ENCODE data around the gene VKORC1L1.
"Not testable (repeated sequence)": the region's sequence is repeated elsewhere in the genome, so short reads cannot be mapped to it uniquely, and the experiment has no call there.

Gene VKORC1L1

GRCh38 chr7:65839846-65840245, 33.0 kb upstream of the VKORC1L1 start:
- Histone ChIP-seq H2AFZ (ENCODE audit: low read length) (no peak overlapping the region), H3K27ac (ENCODE audit: low read length) (no peak overlapping the region)

GRCh38 chr7:65840446-65840845, 32.4 kb upstream of the VKORC1L1 start:
- H4K20me1 ChIP-seq (ENCODE audit: insufficient read depth, low read length), result no peaks in the 10 kb centered on the region
- no peaks in the 10 kb centered on the region for H3F3A ChIP-seq (ENCODE audit: insufficient read depth, low read length)
- DNase-seq, result no peak
- TF ChIP-seq EZH2phosphoT487 (IDR thresholded peaks at IDR 0.05; ENCODE audit: low read length) (no peak), EZH2 (optimal IDR thresholded peaks at IDR 0.05; ENCODE audit: low read depth, low read length) (no peak), CTCF (IDR thresholded peaks at IDR 0.05; ENCODE audit: low read length) (no peak)
- no peaks in the 10 kb centered on the region for H3K4me1 ChIP-seq (ENCODE audit: low read length)
- no peak overlapping the region for H3K27ac ChIP-seq (ENCODE audit: low read length)
- H2AFZ ChIP-seq (ENCODE audit: low read length), result no peak overlapping the region
- no peaks in the 10 kb centered on the region for H3K36me3 ChIP-seq (replicated peaks; ENCODE audit: insufficient read depth, low read length)
- H3K79me2 ChIP-seq (ENCODE audit: low read length), result no peaks in the 10 kb centered on the region
- H3K4me3 ChIP-seq (ENCODE audit: low read length), result no peak overlapping the region
- H3K9ac ChIP-seq (ENCODE audit: low read length), result no peak overlapping the region
- H3K9me2 ChIP-seq (replicated peaks; ENCODE audit: insufficient read depth, low read length), result no peaks in the 10 kb centered on the region
- H3K9me3 ChIP-seq (replicated peaks; ENCODE audit: insufficient read depth, low read length), result no peaks in the 10 kb centered on the region
- no peaks in the 10 kb centered on the region for H3K27me3 ChIP-seq (replicated peaks; ENCODE audit: insufficient read depth, low read length)
- H3K4me2 ChIP-seq (ENCODE audit: low read depth, low read length), result no peak overlapping the region

More at GRCh38 chr7:65839846-65840245, 33.0 kb upstream of the VKORC1L1 start:
- Histone ChIP-seq H3F3A (ENCODE audit: insufficient read depth, low read length) (no peaks in the 10 kb centered on the region), H3K9ac (ENCODE audit: low read length) (no peak overlapping the region), H3K4me1 (ENCODE audit: low read length) (no peaks in the 10 kb centered on the region), H3K9me3 (replicated peaks; ENCODE audit: insufficient read depth, low read length) (no peaks in the 10 kb centered on the region), H3K9me2 (replicated peaks; ENCODE audit: insufficient read depth, low read length) (no peaks in the 10 kb centered on the region), H3K4me2 (ENCODE audit: low read depth, low read length) (no peak overlapping the region), H3K36me3 (replicated peaks; ENCODE audit: insufficient read depth, low read length) (no peaks in the 10 kb centered on the region), H3K79me2 (ENCODE audit: low read length) (no peaks in the 10 kb centered on the region), H3K27me3 (replicated peaks; ENCODE audit: insufficient read depth, low read length) (no peaks in the 10 kb centered on the region), H4K20me1 (ENCODE audit: insufficient read depth, low read length) (no peaks in the 10 kb centered on the region), H3K4me3 (ENCODE audit: low read length) (no peak overlapping the region)
- no peak for DNase-seq
- TF ChIP-seq CTCF (IDR thresholded peaks at IDR 0.05; ENCODE audit: low read length) (no peak), EZH2phosphoT487 (IDR thresholded peaks at IDR 0.05; ENCODE audit: low read length) (no peak), EZH2 (optimal IDR thresholded peaks at IDR 0.05; ENCODE audit: low read depth, low read length) (no peak)

GRCh38 chr7:65843616-65844015, 29.3 kb upstream of the VKORC1L1 start:
- H2AFZ ChIP-seq (ENCODE audit: low read length); H3K4me1 ChIP-seq (ENCODE audit: low read length); H3K9ac ChIP-seq (ENCODE audit: low read length); H3F3A ChIP-seq (ENCODE audit: insufficient read depth, low read length); H3K9me2 ChIP-seq (replicated peaks; ENCODE audit: insufficient read depth, low read length); H3K79me2 ChIP-seq (ENCODE audit: low read length); H3K27ac ChIP-seq (ENCODE audit: low read length); H3K36me3 ChIP-seq (replicated peaks; ENCODE audit: insufficient read depth, low read length); H3K4me2 ChIP-seq (ENCODE audit: low read depth, low read length); H4K20me1 ChIP-seq (ENCODE audit: insufficient read depth, low read length); DNase-seq; H3K9me3 ChIP-seq (replicated peaks; ENCODE audit: insufficient read depth, low read length); H3K27me3 ChIP-seq (replicated peaks; ENCODE audit: insufficient read depth, low read length); H3K4me3 ChIP-seq (ENCODE audit: low read length): not testable (repeated sequence)

- no peak for TF ChIP-seq EZH2 (optimal IDR thresholded peaks at IDR 0.05; ENCODE audit: low read depth, low read length)
- TF ChIP-seq CTCF (IDR thresholded peaks at IDR 0.05; ENCODE audit: low read length), result no peak
- TF ChIP-seq EZH2phosphoT487 (IDR thresholded peaks at IDR 0.05; ENCODE audit: low read length), result no peak
- no peaks in the 10 kb centered on the region for H3K36me3 ChIP-seq (replicated peaks; ENCODE audit: insufficient read depth, low read length)
- H2AFZ ChIP-seq (ENCODE audit: low read length), result no peak overlapping the region
- H3K9me3 ChIP-seq (replicated peaks; ENCODE audit: insufficient read depth, low read length), result no peaks in the 10 kb centered on the region
- no peaks in the 10 kb centered on the region for H4K20me1 ChIP-seq (ENCODE audit: insufficient read depth, low read length)
- no peaks in the 10 kb centered on the region for H3K4me1 ChIP-seq (ENCODE audit: low read length)
- no peaks in the 10 kb centered on the region for H3K9me2 ChIP-seq (replicated peaks; ENCODE audit: insufficient read depth, low read length)
- H3K27ac ChIP-seq (ENCODE audit: low read length), result no peak overlapping the region
- DNase-seq, result no peak
- no peak overlapping the region for H3K9ac ChIP-seq (ENCODE audit: low read length)
- H3K4me3 ChIP-seq (ENCODE audit: low read length), result no peak overlapping the region
- no peaks in the 10 kb centered on the region for H3F3A ChIP-seq (ENCODE audit: insufficient read depth, low read length)
- H3K4me2 ChIP-seq (ENCODE audit: low read depth, low read length), result no peak overlapping the region
- no peaks in the 10 kb centered on the region for H3K79me2 ChIP-seq (ENCODE audit: low read length)
- H3K27me3 ChIP-seq (replicated peaks; ENCODE audit: insufficient read depth, low read length), result no peaks in the 10 kb centered on the region
These were observed 26.8 kb upstream of the VKORC1L1 start for GRCh38 chr7:65846008-65846570.

- H3F3A ChIP-seq (ENCODE audit: insufficient read depth, low read length); H3K36me3 ChIP-seq (replicated peaks; ENCODE audit: insufficient read depth, low read length): not testable (repeated sequence)
These were observed 19.4 kb upstream of the VKORC1L1 start for GRCh38 chr7:65853426-65853825.

GRCh38 chr7:65853892-65854291, 19.0 kb upstream of the VKORC1L1 start:
- not testable (repeated sequence) for H3K27me3 ChIP-seq (replicated peaks; ENCODE audit: insufficient read depth, low read length); H3K4me3 ChIP-seq (ENCODE audit: low read length); H2AFZ ChIP-seq (ENCODE audit: low read length); H3K4me2 ChIP-seq (ENCODE audit: low read depth, low read length); H3K79me2 ChIP-seq (ENCODE audit: low read length); H3K9me3 ChIP-seq (replicated peaks; ENCODE audit: insufficient read depth, low read length); H4K20me1 ChIP-seq (ENCODE audit: insufficient read depth, low read length); H3K4me1 ChIP-seq (ENCODE audit: low read length); H3K9me2 ChIP-seq (replicated peaks; ENCODE audit: insufficient read depth, low read length); H3F3A ChIP-seq (ENCODE audit: insufficient read depth, low read length); H3K27ac ChIP-seq (ENCODE audit: low read length); H3K9ac ChIP-seq (ENCODE audit: low read length); DNase-seq; H3K36me3 ChIP-seq (replicated peaks; ENCODE audit: insufficient read depth, low read length)

More at GRCh38 chr7:65853426-65853825, 19.4 kb upstream of the VKORC1L1 start:
- not testable (repeated sequence) for H3K9me2 ChIP-seq (replicated peaks; ENCODE audit: insufficient read depth, low read length); H3K9me3 ChIP-seq (replicated peaks; ENCODE audit: insufficient read depth, low read length); H3K79me2 ChIP-seq (ENCODE audit: low read length); H3K4me1 ChIP-seq (ENCODE audit: low read length); H3K4me2 ChIP-seq (ENCODE audit: low read depth, low read length); H3K4me3 ChIP-seq (ENCODE audit: low read length); H4K20me1 ChIP-seq (ENCODE audit: insufficient read depth, low read length); H3K27me3 ChIP-seq (replicated peaks; ENCODE audit: insufficient read depth, low read length); H3K9ac ChIP-seq (ENCODE audit: low read length); DNase-seq; H3K27ac ChIP-seq (ENCODE audit: low read length); H2AFZ ChIP-seq (ENCODE audit: low read length)

Data from MM.1S (cell line).